Small intestine (tissue), 7 donors: Measurements from ENCODE around the gene PI16. TPM values are rescaled to one million over a fixed set of nuclear protein-coding genes. Genes with fewer than 3 reads are reported as not detected.

Source experiments
- DNase-seq, 2 donors: peaks; one replicate each; pipeline versions ENCODE4 v3.0.0 to v3.0.0-alpha.2; 2013
- FAIRE-seq: peaks from 2 replicates; lab custom pipeline; 2012; peaks lifted over from hg19 to GRCh38; lab: Jason Lieb, UNC
- H3K27ac ChIP-seq, 3 donors: one replicate each; pipeline ENCODE4 v1.5.1; 2013; ENCODE audit warnings: low read length in 2 of 3, mild to moderate bottlenecking in 2 of 3, control low read depth in 1 of 3, inconsistent platforms in 1 of 3, low read depth in 1 of 3, moderate library complexity in 1 of 3
- H3K27me3 ChIP-seq, 3 donors: one replicate each; pipeline ENCODE4 v1.6.1; 2013; ENCODE audit warnings: low read length in 3 of 3, inconsistent platforms in 1 of 3; ENCODE audit not compliant: control insufficient read depth in 3 of 3, insufficient read depth in 3 of 3
- H3K36me3 ChIP-seq, 3 donors: one replicate each; pipeline ENCODE4 v1.6.1; 2013; ENCODE audit warnings: low read length in 3 of 3, inconsistent platforms in 1 of 3, low read depth in 1 of 3, mild to moderate bottlenecking in 1 of 3, moderate library complexity in 1 of 3; ENCODE audit not compliant: control insufficient read depth in 3 of 3, insufficient read depth in 2 of 3
- H3K4me1 ChIP-seq, 3 donors: one replicate each; pipeline ENCODE4 v1.6.1; 2013; ENCODE audit warnings: low read length in 2 of 3, inconsistent platforms in 1 of 3, low read depth in 1 of 3, mild to moderate bottlenecking in 1 of 3, moderate library complexity in 1 of 3; ENCODE audit not compliant: control insufficient read depth in 3 of 3, insufficient read depth in 2 of 3
- H3K4me3 ChIP-seq, 3 donors: one replicate each; pipeline ENCODE4 v1.5.1; 2013; ENCODE audit warnings: low read length in 3 of 3, control low read depth in 1 of 3, inconsistent platforms in 1 of 3, low read depth in 1 of 3, mild to moderate bottlenecking in 1 of 3, moderate library complexity in 1 of 3
- H3K9me3 ChIP-seq, 2 donors: one replicate each; pipeline ENCODE4 v1.6.1; 2013; ENCODE audit warnings: low read depth in 1 of 2, low read length in 1 of 2; ENCODE audit not compliant: control insufficient read depth in 2 of 2, insufficient read depth in 1 of 2
- WGBS, 3 donors: extraction: QIAGEN DNeasy Blood & Tissue Kit; methylation state at CpG; one replicate each; pipeline ENCODE4 v1.1.7; 2013; 5-methylcytosine and 5-hydroxymethylcytosine counted together
- polyA plus RNA-seq, 4 donors: library from polyadenylated mRNA; stranded (reverse) in 3 of 4; unstranded in 1 of 4; fragments of 200-250 nt in 3 of 4; fragments of 120-200 nt in 1 of 4; gene quantifications; one replicate each; pipeline versions ENCODE4 v1.2.1 to v1.2.3, GENCODE V29; 2013
- donor health status: healthy with polysubstance abuse.
- donor health status: control.
- donor health status: control.
- donor health status: Bipolar disorder and iron deficiency.
- donor health status: healthy.

PI16 gene
- polyA plus RNA-seq, 4 donors = 0.09 to 2.3 (median 0.27) TPM; not detected in 1

- no peak for FAIRE-seq
Observed at GRCh38 chr6:36976509-36976908, 22.0 kb downstream of the PI16 start.

GRCh38 chr6:36976931-36977330 is 22.4 kb downstream of the PI16 start:
- H3K4me1 ChIP-seq = no peaks in the 10 kb centered on the region
- DNase-seq = no peak
- no peaks in the 10 kb centered on the region for H3K9me3 ChIP-seq
- no peak overlapping the region for H3K27ac ChIP-seq
- peaks cover 27 to 80% (median 27%) of the 10 kb centered on the region in 3 donors for H3K36me3 ChIP-seq
- H3K27me3 ChIP-seq = no peaks in the 10 kb centered on the region
- no peak overlapping the region for H3K4me3 ChIP-seq
- no peak for FAIRE-seq
- WGBS, 3 donors = 93 to 94% (median 94%) methylated on average over 6 of the region's 6 CpGs

More at GRCh38 chr6:36976509-36976908, 22.0 kb downstream of the PI16 start:
- Histone ChIP-seq H3K9me3 (no peaks in the 10 kb centered on the region), H3K27ac (no peak overlapping the region), H3K27me3 (no peaks in the 10 kb centered on the region), H3K36me3 (peaks cover 27 to 84% (median 31%) of the 10 kb centered on the region in 3 donors), H3K4me3 (no peak overlapping the region), H3K4me1 (no peaks in the 10 kb centered on the region)
- WGBS, 3 donors = 95 to 99% (median 99%) methylated on average over 7 of the region's 7 CpGs
- DNase-seq = no peak

GRCh38 chr6:36977470-36977941 is 23.0 kb downstream of the PI16 start:
- no peak overlapping the region for H3K4me3 ChIP-seq
- no peaks in the 10 kb centered on the region for H3K27me3 ChIP-seq
- 74 to 86% (median 84%) methylated on average over 16 of the region's 16 CpGs for WGBS, 3 donors
- no peak overlapping the region for H3K27ac ChIP-seq
- no peaks in the 10 kb centered on the region for H3K4me1 ChIP-seq
- FAIRE-seq (no peak), DNase-seq (no peak)
- H3K36me3 ChIP-seq = peaks cover 24 to 76% (median 29%) of the 10 kb centered on the region in 3 donors
- H3K9me3 ChIP-seq = no peaks in the 10 kb centered on the region

- WGBS, 3 donors = 81 to 91% (median 89%) methylated on average over 11 of the region's 11 CpGs
- H3K4me3 ChIP-seq = no peak overlapping the region
- no peaks in the 10 kb centered on the region for H3K9me3 ChIP-seq
- no peak for FAIRE-seq
- no peak overlapping the region for H3K27ac ChIP-seq
- peaks cover 0 to under 1% (median 0%) of the 10 kb centered on the region in 3 donors for H3K4me1 ChIP-seq
- no peak for DNase-seq
- peaks cover 24 to 70% (median 27%) of the 10 kb centered on the region in 3 donors for H3K36me3 ChIP-seq
- H3K27me3 ChIP-seq = no peaks in the 10 kb centered on the region
Observed at GRCh38 chr6:36978421-36979346, 24.1 kb downstream of the PI16 start.

- 30 to 35% (median 33%) methylated on average over 4 of the region's 4 CpGs for WGBS, 3 donors
- H3K36me3 ChIP-seq = peaks cover 24 to 65% (median 24%) of the 10 kb centered on the region in 3 donors
- H3K4me1 ChIP-seq = peaks cover 2 to 5% (median 4%) of the 10 kb centered on the region in 3 donors
- FAIRE-seq (no peak), DNase-seq (peak; percentile 48 to 52)
- H3K27ac ChIP-seq = no peak overlapping the region
- no peaks in the 10 kb centered on the region for H3K9me3 ChIP-seq
- H3K4me3 ChIP-seq = no peak overlapping the region
- no peaks in the 10 kb centered on the region for H3K27me3 ChIP-seq
Observed at GRCh38 chr6:36979347-36979742, 24.8 kb downstream of the PI16 start.

- Histone ChIP-seq H3K4me3 (no peak overlapping the region), H3K27ac (no peak overlapping the region), H3K4me1 (peaks cover 4 to 9% (median 7%) of the 10 kb centered on the region in 3 donors), H3K9me3 (no peaks in the 10 kb centered on the region), H3K36me3 (peaks cover 18 to 59% (median 24%) of the 10 kb centered on the region in 3 donors), H3K27me3 (no peaks in the 10 kb centered on the region)
- 74 to 80% (median 80%) methylated on average over 6 of the region's 6 CpGs for WGBS, 3 donors
- FAIRE-seq (no peak), DNase-seq (no peak)
Observed at GRCh38 chr6:36980129-36980528, 25.6 kb downstream of the PI16 start.

- no peaks in the 10 kb centered on the region for H3K9me3 ChIP-seq
- peaks cover 13 to 50% (median 18%) of the 10 kb centered on the region in 3 donors for H3K36me3 ChIP-seq
- DNase-seq (no peak), FAIRE-seq (no peak)
- H3K27me3 ChIP-seq = no peaks in the 10 kb centered on the region
- no peak overlapping the region for H3K4me3 ChIP-seq
- no peak overlapping the region for H3K27ac ChIP-seq
- peaks cover 4 to 9% (median 7%) of the 10 kb centered on the region in 3 donors for H3K4me1 ChIP-seq
- 76 to 82% (median 78%) methylated on average over 14 of the region's 14 CpGs for WGBS, 3 donors
Observed at GRCh38 chr6:36980876-36981619, 26.5 kb downstream of the PI16 start.

GRCh38 chr6:36983538-36983937 is 29.0 kb downstream of the PI16 start:
- WGBS, 3 donors = 93 to 95% (median 94%) methylated on average over 3 of the region's 3 CpGs
- Histone ChIP-seq H3K27ac (no peak overlapping the region), H3K27me3 (no peaks in the 10 kb centered on the region), H3K36me3 (peaks cover 0 to 25% (median 2%) of the 10 kb centered on the region in 3 donors), H3K4me1 (peaks cover 6 to 16% (median 11%) of the 10 kb centered on the region in 3 donors), H3K9me3 (no peaks in the 10 kb centered on the region), H3K4me3 (no peak overlapping the region)
- FAIRE-seq (no peak), DNase-seq (no peak)
